ENCODE data around the gene SAMD10.

GRCh38 chr20:64011366-64011779, 31.9 kb upstream of the SAMD10 start:
- TF ChIP-seq CTCF (IDR thresholded peaks at IDR 0.05) = no peak
- TF ChIP-seq EP300 (IDR thresholded peaks at IDR 0.05) = no peak
